Activated CD8-positive, alpha-beta memory T cell treated with anti-CD3 and anti-CD28 coated beads for 48 hours (primary cell): Measurements from ENCODE around the gene PALD1.

Source experiments
- DNase-seq, 3 experiments: peaks; one replicate each; pipeline ENCODE4 v3.0.0-alpha.2; 2020; ENCODE audit warnings: low read depth in 2 of 3, low spot score in 2 of 3

PALD1 gene

GRCh38 chr10:70478191-70479164 is at the start of gene PALD1:
TSS of gene PALD1 (plus strand) at chr10:70478767. CDS start at chr10:70525952, 47,185 bp downstream.
- no peak for DNase-seq

GRCh38 chr10:70430493-70431445 is 47.8 kb upstream of the PALD1 start:
- no peak for DNase-seq

- DNase-seq: no peak
Measured at GRCh38 chr10:70432101-70432500, 46.5 kb upstream of the PALD1 start.

GRCh38 chr10:70432561-70433263 is 45.9 kb upstream of the PALD1 start:
- DNase-seq: no peak

- DNase-seq: no peak
Measured at GRCh38 chr10:70433581-70434280, 44.8 kb upstream of the PALD1 start.

- no peak for DNase-seq
Measured at GRCh38 chr10:70435241-70436085, 43.1 kb upstream of the PALD1 start.

GRCh38 chr10:70437721-70438120 is 40.8 kb upstream of the PALD1 start:
- DNase-seq: no peak

GRCh38 chr10:70440296-70441160 is 38.0 kb upstream of the PALD1 start:
- no peak for DNase-seq

GRCh38 chr10:70441161-70441894 is 37.2 kb upstream of the PALD1 start, which contains the start of gene NODAL:
TSS of gene NODAL (minus strand) at chr10:70441681. CDS start at chr10:70441667, 14 bp downstream.
- DNase-seq: no peak

- no peak for DNase-seq
Measured at GRCh38 chr10:70441895-70442309, 36.7 kb upstream of the PALD1 start.

GRCh38 chr10:70442332-70442988 is 36.1 kb upstream of the PALD1 start:
- no peak for DNase-seq

GRCh38 chr10:70444744-70445143 is 33.8 kb upstream of the PALD1 start:
- DNase-seq: no peak

- DNase-seq: no peak
Measured at GRCh38 chr10:70445718-70446657, 32.6 kb upstream of the PALD1 start.

GRCh38 chr10:70448236-70448635 is 30.3 kb upstream of the PALD1 start:
- no peak for DNase-seq

GRCh38 chr10:70455213-70455630 is 23.3 kb upstream of the PALD1 start:
- DNase-seq: no peak

GRCh38 chr10:70456164-70456563 is 22.4 kb upstream of the PALD1 start:
- DNase-seq: no peak
